ENCODE data around the gene LHX4.
"Not testable (repeated sequence)": the region's sequence is repeated elsewhere in the genome, so short reads cannot be mapped to it uniquely, and the experiment has no call there.

LHX4 gene

DNA sequence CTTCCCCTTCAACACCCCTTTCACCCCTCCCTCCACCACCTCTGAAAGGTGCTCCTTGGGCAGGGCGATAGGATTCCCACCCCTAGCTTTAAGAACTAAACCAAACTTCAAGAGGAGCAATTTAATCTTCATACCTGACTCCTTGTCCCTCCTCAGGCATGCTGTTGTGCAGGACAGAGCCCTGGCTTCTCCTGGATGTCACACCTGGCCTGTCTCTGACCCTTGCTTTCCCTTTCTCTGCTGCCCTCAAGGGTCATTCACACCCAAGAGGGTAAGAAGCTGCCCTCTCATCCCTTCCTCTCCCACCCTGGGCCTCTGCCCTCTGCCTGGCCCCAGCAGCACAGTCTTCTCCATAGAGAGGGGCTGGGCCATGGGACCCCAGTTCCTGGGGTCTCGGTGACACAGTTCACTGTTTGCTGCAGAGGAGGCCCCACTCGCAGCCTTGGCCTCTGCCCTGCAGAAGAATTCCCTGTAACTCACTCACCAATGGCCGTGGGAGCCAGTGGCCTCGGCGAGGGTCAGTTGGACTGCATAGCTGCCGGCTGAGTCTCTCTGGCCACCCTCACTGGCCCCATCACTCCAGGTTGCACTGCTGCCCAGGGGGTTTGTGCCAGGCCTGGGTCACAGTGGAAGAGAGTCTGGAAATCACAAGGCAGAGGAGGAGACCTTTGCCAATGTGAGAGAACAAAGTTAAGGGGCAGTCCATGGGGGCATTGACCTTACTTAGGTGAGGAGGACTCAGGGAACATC, 28.4 kb upstream of the LHX4 start:
- no peak for DNase-seq (ENCODE audit: low spot score in 2 of 2)
- Histone ChIP-seq H3K4me3 (no peak overlapping the region), H3K9me3 (no peaks in the 10 kb centered on the region), H3K27me3 (ENCODE audit: low read depth) (no peaks in the 10 kb centered on the region), H3K36me3 (replicated peaks) (peaks cover under 1% of the 10 kb centered on the region; the same call in 1 of the 2 replicates), H3K4me1 (no peaks in the 10 kb centered on the region; the same call in 1 of the 2 replicates)
- in situ Hi-C loops (cut with MboI; ENCODE audit: low sequenced_read_pairs): loop anchor here (10.0 kb wide), 1 partner anchor 63 kb away; no protein-coding TSS in a partner anchor

DNA sequence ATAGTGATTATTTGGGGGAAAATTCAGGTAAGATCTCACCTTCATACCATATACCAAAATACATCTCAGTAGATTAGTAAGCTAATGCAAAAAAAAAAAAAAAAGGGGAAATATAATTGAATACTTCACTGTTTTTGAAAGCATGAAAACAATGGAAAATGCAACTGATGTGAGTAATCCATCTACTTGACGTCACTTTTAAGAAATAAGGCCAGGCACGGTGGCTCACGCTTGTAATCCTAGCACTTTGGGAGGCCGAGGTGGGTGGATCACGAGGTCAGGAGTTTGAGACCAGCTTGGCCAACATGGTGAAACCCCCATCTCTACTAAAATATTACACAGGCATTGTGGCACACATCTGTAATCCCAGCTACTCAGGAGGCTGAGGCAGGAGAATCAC, 27.5 kb upstream of the LHX4 start:
- in situ Hi-C loops (cut with MboI; ENCODE audit: low sequenced_read_pairs): loop anchor here (10.0 kb wide), 1 partner anchor 62 kb away; no protein-coding TSS in a partner anchor
- H3K27me3 ChIP-seq (ENCODE audit: low read depth); H3K9me3 ChIP-seq; H3K4me1 ChIP-seq; H3K4me3 ChIP-seq; DNase-seq (ENCODE audit: low spot score in 2 of 2); H3K36me3 ChIP-seq (replicated peaks): not testable (repeated sequence)

DNA sequence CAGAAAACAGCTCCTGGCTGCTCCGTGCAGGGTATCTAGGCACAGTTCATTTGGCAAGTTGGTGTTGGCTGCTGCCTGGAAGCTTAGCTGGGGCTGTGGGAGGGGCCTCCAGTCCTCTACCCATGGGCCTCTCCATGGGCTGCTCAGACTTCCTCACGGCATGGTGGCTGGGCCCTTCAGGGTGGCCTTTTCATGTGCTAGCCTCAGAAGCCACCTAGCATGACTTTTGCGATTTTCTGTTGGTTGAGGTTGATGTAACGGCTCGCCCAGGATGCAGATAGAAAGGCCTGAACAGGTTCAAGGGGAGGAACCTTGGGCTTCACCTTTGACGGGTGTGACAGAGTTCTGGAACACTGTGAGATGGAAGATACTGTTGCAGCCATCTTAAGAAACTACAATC, 25.8 kb upstream of the LHX4 start:
- Histone ChIP-seq H3K9me3 (no peaks in the 10 kb centered on the region), H3K36me3 (replicated peaks) (no peaks in the 10 kb centered on the region), H3K4me1 (no peaks in the 10 kb centered on the region), H3K4me3 (no peak overlapping the region), H3K27me3 (ENCODE audit: low read depth) (no peaks in the 10 kb centered on the region)
- in situ Hi-C loops (cut with MboI; ENCODE audit: low sequenced_read_pairs): loop anchor here (10.0 kb wide), 1 partner anchor 61 kb away; no protein-coding TSS in a partner anchor
- no peak for DNase-seq (ENCODE audit: low spot score in 2 of 2)

DNA sequence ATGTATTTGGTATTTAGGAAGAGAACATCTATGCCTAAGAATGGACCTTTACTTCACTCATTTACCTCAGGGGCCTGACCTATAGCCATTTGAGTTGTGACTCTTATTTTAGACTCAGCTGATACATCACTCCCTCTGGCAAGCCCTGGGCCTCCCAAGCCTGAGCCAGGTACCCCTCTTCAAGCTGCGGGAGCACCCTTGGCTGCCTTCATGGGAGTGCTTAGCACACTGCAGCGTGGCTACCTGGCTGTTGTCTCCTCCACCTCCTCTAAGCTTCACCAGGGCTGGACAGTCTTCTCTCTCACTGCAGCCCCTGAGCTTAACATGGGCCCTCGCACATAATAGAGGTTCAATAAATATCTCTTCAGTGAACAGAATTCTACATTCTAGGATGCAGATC, 23.5 kb upstream of the LHX4 start:
- H3K9me3 ChIP-seq: no peaks in the 10 kb centered on the region
- no peaks in the 10 kb centered on the region for H3K36me3 ChIP-seq (replicated peaks)
- H3K4me3 ChIP-seq: no peak overlapping the region
- in situ Hi-C loops (cut with MboI; ENCODE audit: low sequenced_read_pairs): loop anchor here (10.0 kb wide), 1 partner anchor 58 kb away; no protein-coding TSS in a partner anchor
- no peaks in the 10 kb centered on the region for H3K27me3 ChIP-seq (ENCODE audit: low read depth)
- no peak for DNase-seq (ENCODE audit: low spot score in 2 of 2)
- no peaks in the 10 kb centered on the region for H3K4me1 ChIP-seq

DNA sequence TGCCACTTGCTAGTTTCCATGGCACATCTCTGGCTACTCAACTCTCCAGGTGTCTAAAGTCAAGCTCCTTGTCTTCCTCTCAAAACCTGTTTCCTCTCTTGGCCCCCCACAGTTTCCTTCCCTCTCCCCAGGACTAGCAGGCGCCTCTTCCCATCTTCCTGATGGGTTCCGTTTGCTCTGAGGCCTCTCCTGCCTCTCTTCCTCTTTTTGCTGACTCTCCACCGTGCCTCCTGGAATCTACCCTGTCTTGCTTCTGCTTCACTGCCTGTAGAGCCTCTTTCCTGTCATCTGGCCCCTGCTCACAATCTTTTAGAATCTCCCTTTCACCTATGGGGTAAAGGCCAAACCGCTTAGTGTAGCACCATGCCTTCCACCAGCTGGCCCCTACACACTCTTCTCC, 21.8 kb upstream of the LHX4 start:
- H3K4me3 ChIP-seq: no peak overlapping the region
- no peak for DNase-seq (ENCODE audit: low spot score in 2 of 2)
- H3K27me3 ChIP-seq (ENCODE audit: low read depth): no peaks in the 10 kb centered on the region
- H3K9me3 ChIP-seq: no peaks in the 10 kb centered on the region
- H3K4me1 ChIP-seq: peaks cover 2% of the 10 kb centered on the region
- in situ Hi-C loops (cut with MboI; ENCODE audit: low sequenced_read_pairs): loop anchor here (10.0 kb wide), 1 partner anchor 57 kb away; no protein-coding TSS in a partner anchor
- no peaks in the 10 kb centered on the region for H3K36me3 ChIP-seq (replicated peaks)

DNA sequence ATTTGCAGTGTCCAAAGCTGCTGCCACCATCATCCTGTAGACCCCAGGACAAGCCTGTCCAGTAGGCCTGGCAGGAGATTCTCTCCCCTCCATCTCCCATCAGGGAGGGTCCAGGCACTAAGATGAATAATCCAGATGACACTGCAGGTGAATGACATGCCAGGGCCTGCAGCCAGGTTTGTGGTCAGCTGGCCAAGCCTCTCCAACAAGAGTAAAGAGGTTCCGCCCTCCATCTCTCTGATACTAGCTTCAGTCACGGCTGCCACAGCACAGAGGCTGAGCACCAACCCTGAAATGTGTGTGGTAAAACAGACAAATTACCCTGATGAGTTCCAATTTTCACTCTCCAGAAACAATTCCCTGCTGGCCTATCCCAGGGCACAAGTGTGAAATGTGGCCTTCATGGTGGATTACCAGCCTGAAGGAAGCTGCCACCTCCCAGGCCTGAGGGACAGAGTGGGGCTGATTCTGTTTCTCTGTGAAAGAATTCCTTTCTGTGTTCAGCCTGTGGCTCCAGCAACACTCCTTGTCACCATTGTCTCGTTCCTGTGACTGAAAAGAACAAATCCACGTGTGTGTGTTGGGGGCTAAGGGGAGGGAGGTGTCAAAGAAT, 19.9 kb upstream of the LHX4 start:
- no peak for DNase-seq (ENCODE audit: low spot score in 2 of 2)
- no peaks in the 10 kb centered on the region for H3K27me3 ChIP-seq (ENCODE audit: low read depth)
- in situ Hi-C loops (cut with MboI; ENCODE audit: low sequenced_read_pairs): no loop called here
- no peaks in the 10 kb centered on the region for H3K9me3 ChIP-seq
- H3K4me3 ChIP-seq: no peak overlapping the region
- H3K36me3 ChIP-seq (replicated peaks): no peaks in the 10 kb centered on the region
- H3K4me1 ChIP-seq: peaks cover 7% of the 10 kb centered on the region

DNA sequence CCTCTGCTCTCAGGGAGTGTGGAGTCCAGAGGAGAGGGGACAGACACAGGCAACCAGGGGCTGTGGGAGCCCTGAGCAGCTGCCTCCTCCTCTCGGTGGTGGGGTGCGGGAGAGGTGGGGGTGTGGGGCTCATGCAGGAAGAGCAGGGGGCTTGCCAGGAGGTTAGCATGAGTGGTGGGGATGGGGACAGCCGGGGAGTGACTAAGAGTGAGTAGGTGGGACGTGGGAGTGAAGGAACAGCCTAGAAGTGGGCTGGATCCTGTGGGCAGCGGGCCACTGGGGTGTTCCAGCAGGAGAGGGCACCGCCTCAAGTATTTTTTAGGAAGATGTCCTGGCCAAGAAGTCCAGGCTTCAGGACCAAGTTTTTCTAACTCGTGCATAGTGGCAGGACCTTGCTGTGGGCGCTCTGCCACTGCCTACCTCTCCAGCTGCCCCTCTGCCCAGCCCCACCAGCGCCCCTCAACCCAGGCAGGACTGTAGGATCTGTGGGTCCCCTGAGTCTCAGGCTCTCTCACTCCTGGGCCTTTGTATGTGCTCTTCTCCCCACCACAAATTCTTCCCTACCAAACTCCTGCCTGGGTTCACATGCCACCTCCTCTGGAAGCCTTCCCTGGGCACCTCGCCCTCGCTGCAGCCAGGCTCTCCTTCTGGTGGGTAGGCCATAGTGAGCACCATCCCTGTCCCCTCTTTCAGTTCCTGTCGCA, 18.8 kb upstream of the LHX4 start:
- Histone ChIP-seq H3K4me3 (no peak overlapping the region), H3K27me3 (ENCODE audit: low read depth) (no peaks in the 10 kb centered on the region), H3K9me3 (no peaks in the 10 kb centered on the region), H3K4me1 (peaks cover 7% of the 10 kb centered on the region), H3K36me3 (replicated peaks) (no peaks in the 10 kb centered on the region)
- DNase-seq (ENCODE audit: low spot score in 2 of 2): no peak
- in situ Hi-C loops (cut with MboI; ENCODE audit: low sequenced_read_pairs): no loop called here

DNA sequence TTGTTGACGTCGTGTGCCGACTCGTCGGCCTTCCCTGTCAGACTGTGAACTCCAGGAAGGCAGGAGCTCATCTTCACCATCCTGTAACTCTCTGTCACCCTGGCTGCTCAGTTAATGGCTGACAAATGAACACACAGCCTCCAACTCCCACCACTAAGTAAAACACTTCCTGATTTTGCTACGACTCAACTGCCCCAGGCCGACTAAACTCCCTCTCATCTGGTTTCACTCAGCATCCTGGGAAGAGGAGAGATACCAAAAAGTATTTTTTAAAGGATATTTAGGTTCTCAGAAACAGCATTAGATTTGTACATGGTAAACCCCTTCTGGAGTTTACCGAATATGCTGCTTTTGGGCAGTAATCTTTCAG, 18.2 kb upstream of the LHX4 start:
- no peak for DNase-seq (ENCODE audit: low spot score in 2 of 2)
- in situ Hi-C loops (cut with MboI; ENCODE audit: low sequenced_read_pairs): no loop called here

DNA sequence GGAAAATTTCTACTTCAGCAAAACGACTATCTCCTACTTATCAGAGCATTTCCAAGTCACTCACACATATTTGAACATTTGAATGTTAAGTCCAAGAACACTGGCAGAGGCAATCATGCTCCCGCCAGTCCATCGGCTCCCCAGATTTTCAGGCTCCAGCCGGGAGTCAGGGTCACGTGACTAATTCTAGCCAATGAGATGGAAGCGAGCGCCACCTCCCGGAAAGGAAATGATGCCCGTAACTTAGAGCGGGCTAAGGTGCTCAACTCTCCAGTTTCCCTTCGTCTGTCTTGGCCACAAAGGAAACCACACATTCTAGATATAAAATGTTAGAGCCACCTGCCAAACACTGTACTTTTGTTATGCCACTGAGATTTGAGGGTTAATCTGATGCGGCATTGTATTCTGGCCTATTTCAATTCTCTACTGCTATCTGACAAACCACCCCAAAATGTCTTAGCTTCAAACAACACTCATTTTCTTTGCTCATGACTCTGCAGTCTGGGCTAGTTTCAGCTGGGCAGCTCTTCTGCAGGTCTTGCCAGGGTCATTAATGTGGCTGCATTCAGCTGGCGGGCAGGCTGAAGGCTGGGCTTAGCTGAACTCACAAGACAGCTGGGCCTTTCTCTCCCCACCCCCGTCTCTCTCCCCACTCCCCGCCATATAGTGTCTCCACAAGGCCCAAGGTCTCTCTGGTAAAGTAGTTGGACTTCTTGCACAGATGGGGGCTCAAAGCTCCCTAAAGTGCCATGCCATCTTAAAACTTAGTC, 16.5 kb upstream of the LHX4 start:
- DNase-seq (ENCODE audit: low spot score in 2 of 2): peak; percentile 57 to 88
- Histone ChIP-seq H3K36me3 (replicated peaks) (no peaks in the 10 kb centered on the region), H3K4me3 (no peak overlapping the region; the same call in 1 of the 2 replicates), H3K27me3 (ENCODE audit: low read depth) (no peaks in the 10 kb centered on the region), H3K9me3 (no peaks in the 10 kb centered on the region), H3K4me1 (peaks cover 7% of the 10 kb centered on the region)
- in situ Hi-C loops (cut with MboI; ENCODE audit: low sequenced_read_pairs): no loop called here

More for the DNA sequence above, 18.2 kb upstream of the LHX4 start:
- H3K27me3 ChIP-seq (ENCODE audit: low read depth): no peaks in the 10 kb centered on the region
- peaks cover 7% of the 10 kb centered on the region for H3K4me1 ChIP-seq
- no peaks in the 10 kb centered on the region for H3K9me3 ChIP-seq
- H3K4me3 ChIP-seq: no peak overlapping the region
- H3K36me3 ChIP-seq (replicated peaks): no peaks in the 10 kb centered on the region

DNA sequence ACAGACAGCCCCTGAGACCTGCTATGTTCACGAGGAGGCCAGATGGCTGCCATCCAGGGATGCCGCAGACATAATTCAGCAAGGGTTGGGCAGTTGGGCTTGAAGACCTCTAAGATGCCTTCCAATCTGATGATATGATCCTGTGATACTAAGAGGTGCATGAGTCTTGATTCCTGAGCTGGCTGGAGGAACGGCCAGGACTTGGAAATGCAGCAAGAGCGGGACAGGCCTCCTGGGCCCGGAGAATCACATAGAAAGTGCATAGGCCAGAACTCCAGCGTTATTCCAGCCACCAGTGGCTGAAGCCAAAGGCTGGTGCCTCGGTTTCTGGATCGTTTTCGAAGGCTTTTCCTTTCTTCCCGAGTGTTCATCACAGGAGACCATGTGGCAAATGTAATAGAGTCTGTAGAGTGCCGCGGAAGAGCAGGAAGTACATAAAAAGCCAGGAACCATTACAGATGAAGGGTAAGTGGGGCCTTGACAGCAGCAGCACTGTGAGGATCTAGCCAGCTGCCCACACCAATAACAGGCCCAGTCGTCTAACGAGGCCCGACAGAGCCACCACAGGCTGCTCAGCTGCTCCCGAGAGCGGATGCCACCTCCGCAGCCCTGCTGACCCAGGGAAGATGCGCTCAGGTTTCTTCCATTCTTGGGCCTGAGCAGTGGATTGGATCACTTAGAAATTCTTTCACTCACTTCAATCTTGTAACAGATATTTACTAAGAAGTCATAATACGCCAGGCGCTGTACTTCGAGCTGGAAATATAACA, 14.0 kb upstream of the LHX4 start:
- in situ Hi-C loops (cut with MboI; ENCODE audit: low sequenced_read_pairs): no loop called here

DNA sequence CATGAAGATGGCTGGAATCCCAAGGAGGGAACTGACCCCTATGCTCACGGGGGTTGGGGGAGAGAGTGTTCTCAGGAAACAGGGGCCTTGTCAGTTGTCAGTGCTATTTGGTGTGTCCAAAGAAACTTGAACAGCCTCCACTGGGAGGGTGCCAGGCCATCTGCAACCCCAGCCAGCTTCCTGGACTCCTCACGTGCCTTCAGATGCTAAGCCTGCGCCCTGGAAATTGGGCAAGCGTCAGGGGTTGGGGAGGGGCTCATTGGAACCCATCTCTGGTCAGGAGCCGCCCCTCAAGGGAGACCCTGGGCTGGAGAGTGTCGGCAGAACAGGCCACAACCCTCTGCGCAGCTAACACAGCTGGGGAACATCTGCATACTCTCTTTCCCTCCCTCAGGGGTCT, 13.1 kb upstream of the LHX4 start:
- Histone ChIP-seq H3K4me1 (peaks cover 7% of the 10 kb centered on the region), H3K36me3 (replicated peaks) (no peaks in the 10 kb centered on the region), H3K4me3 (no peak overlapping the region), H3K27me3 (ENCODE audit: low read depth) (no peaks in the 10 kb centered on the region), H3K9me3 (no peaks in the 10 kb centered on the region)
- DNase-seq (ENCODE audit: low spot score in 2 of 2): no peak
- in situ Hi-C loops (cut with MboI; ENCODE audit: low sequenced_read_pairs): no loop called here

More for the DNA sequence above, 14.0 kb upstream of the LHX4 start:
- Histone ChIP-seq H3K9me3 (no peaks in the 10 kb centered on the region), H3K36me3 (replicated peaks) (no peaks in the 10 kb centered on the region), H3K4me3 (no peak overlapping the region), H3K27me3 (ENCODE audit: low read depth) (no peaks in the 10 kb centered on the region), H3K4me1 (peaks cover 7% of the 10 kb centered on the region)
- no peak for DNase-seq (ENCODE audit: low spot score in 2 of 2)

DNA sequence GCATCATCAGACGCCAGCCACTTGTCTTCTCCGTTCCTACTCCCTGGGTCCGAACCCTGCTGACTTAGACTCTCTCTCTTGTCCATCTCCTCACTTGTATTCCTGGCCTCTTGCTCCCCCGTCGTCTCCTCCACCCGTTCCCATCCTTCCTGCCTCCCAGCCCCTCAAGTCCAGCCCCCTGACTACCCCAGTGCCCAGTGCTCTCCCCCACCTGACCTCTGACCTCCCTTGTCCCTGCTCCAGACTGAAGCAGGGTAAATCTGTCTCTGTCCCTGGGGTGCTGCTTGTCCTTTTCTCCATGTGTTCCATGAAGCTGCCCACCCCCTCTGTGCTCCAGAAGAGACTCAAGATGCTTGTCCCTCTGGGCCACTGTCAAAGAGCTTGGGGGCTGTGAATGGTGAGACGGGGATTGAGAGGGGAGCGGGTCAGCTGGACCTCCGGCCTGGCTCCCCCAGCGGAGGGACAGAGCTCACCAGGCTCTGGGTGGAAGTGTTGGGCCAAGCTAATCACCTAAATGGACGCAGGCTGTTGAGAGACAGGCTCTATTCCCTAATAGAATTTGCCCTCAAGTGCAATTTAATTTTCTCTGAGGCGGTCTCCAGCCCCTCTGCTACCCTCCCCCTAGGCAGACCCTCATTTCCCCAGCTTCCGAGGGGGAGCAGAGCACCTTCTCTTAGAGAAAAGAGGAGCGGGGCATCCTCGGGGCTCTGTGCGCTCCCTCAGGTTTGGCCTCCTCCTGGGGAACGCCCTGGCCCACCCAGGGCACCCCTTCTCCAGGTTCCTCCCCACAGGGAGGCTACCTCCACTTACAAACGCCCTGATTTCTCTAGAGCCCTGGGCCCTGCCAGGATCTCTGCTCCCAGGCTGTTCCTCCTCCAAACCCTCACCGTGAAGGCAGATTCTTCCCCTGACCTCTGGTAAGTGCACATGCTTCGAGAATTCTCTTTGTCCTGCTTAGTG, 11.0 kb upstream of the LHX4 start:
- H3K27me3 ChIP-seq (ENCODE audit: low read depth): no peaks in the 10 kb centered on the region
- no peaks in the 10 kb centered on the region for H3K36me3 ChIP-seq (replicated peaks)
- no peak overlapping the region for H3K4me3 ChIP-seq
- DNase-seq (ENCODE audit: low spot score in 2 of 2): no peak
- in situ Hi-C loops (cut with MboI; ENCODE audit: low sequenced_read_pairs): no loop called here
- no peaks in the 10 kb centered on the region for H3K4me1 ChIP-seq
- no peaks in the 10 kb centered on the region for H3K9me3 ChIP-seq

Data from HAP-1 (cell line).